Ureter (tissue), 1 donor: Measurements from ENCODE around the gene NRP1. TPM values are rescaled to one million over a fixed set of nuclear protein-coding genes. Genes with fewer than 3 reads are reported as not detected.

ENCODE experiments used
- DNase-seq: peaks from one replicate; pipeline ENCODE4 v3.0.0-alpha.2; 2020; ENCODE audit warnings: low spot score
- total RNA-seq: library from RNA; stranded (reverse); gene quantifications from one replicate; pipeline ENCODE4 v1.2.4, GENCODE V29; 2023
- donor health status: DM: yes; HTN: yes; CAD: no.

The NRP1 gene
- total RNA-seq, 1 donor from 2014 or later = 68.3 TPM

- no peak for DNase-seq
Measured at GRCh38 chr10:33349268-33349667, 14.8 kb upstream of the NRP1 start.

- no peak for DNase-seq
Measured at GRCh38 chr10:33347211-33347610, 12.7 kb upstream of the NRP1 start.

DNA sequence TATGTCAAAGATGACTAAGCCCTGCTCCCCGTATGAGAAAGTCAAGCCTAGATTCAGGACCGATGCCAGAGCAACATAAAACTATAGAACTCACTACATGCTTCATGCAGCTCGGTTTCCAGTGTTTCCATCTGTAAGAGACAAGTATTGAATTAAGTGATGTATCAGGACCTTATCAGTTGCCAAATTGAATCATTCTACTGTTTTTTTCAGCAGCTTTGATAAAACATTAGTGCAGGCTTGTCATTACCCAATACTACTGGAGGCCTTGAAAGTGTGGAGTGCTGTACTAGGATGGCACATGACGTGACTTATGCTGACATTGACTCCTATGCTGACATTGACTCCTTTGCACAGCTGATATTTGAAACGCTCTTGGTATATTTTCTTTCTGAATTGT lies 10.8 kb upstream of the NRP1 start:
- no peak for DNase-seq

DNA sequence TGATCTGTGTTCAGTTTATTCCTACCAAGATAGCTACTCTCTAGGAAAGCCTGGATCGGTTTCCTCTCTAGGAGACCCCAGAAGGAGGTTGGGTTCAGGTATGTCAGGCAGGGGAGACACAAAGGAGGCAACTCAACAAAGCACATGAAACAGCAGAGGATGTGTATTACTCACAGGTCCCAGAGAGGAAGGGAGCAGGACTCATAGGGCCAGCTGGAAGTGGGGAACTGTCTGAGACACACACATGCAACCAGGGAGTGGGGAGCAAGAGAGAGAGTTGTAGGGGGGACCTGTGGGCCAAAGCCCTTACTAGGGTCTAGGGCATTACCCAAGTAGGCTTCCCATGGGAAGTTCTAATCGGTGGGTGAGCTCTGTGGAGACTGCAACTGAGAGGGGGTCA lies 10.2 kb upstream of the NRP1 start:
- DNase-seq = no peak

DNA sequence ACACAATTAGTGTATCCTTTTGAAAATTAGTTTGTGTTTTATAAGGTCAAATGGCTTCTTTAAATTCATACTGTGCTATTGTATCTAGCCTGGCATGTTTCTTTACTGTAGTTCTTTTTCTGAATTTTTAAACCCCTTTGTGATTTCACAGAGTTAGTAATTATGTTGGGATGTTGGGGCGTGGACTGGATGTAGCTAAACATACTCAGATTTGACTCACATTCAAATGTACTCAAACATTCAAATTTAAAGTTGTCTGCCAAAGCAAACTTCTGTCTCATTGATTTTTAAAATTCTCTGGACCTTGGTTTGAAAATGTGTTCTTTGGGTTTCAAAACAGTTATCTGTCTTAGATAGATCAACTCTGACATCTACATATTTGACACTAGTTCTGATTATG lies 7.2 kb upstream of the NRP1 start:
- DNase-seq = no peak

DNA sequence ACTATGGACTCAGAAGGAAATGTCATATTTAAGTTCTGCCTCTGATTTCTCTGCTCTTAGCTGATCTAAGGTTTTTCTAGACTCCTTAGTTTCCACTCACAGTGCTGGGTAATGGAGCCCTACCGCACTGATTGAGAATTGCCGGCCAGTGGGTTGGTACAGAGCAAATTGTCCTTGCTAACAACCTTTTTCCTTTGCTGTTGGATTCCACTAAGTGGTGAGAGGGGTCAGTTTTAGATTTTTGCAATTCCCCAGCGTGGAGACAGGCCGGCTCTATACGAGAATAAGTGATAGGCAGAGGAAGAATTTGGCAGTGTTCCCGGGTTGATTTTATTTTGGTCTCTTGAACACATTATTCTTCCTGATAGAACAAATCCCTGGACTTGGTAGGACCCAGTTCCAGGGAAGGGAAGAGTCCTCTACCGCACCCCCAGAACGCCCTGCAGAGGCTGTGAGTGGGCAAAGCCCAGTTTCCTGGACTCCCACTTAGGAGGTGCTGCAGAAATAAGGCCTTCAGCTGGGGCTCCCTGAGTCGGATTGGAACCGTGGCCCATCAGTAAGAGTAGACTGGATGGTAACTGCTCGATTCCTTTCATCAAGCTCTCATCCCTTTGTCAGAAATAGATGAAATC lies 3.0 kb upstream of the NRP1 start:
- DNase-seq = peak; percentile 51

- DNase-seq = peak; percentile 58
Measured at GRCh38 chr10:33336582-33337325, 2.3 kb upstream of the NRP1 start.

GRCh38 chr10:33335801-33336581 lies 1.5 kb upstream of the NRP1 start:
- DNase-seq = peak; percentile 70

DNA sequence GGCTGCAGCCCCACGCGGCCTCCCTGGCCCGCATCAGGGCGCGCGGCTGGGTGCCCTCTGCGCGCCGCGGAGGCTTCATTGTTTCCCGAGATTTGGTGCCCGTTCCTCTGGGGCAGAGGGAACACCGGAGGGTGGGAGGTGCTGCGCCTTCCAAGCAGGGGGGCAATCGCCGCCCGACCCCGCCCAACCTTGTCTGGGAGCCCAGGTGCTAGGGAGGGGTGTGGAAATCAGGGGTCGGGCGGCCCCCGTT lies 1.0 kb upstream of the NRP1 start:
- no peak for DNase-seq

DNA sequence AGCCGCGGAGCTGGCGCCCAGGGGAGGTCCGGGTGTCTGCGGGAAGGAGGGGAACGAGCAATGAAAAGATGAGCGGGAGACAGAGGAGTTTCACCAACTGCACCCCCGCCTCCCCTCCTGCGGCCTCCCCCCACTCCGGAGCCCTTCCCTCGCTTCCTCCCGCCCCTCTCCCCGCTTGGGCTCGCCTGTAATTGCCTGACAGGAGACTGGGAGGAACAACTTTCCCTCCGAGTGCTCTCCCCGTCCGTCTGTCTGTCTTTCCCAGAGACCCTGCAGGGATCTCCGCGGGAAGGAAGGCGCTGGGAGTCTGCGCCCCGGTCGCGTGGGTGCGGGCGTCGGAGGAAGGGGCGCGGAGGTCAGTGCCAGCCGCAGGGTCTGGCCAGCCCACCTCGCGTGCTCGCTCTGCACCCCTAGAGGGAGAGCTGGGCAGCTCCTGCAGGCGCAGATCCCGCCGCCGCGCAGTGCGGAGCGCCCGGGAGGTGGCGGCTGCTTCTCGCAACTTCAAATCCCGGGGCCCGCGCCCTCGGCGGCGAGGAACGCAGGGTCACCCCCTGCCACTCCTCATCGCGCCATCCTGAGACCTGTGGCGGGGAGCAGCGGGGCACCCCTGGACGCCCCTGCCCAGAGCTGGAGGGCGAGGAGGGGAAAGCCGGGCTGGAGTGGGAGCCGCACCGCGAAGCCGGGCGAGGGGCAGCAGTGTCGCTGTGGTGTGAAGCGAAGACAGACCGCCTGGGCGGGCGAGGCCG lies 511 bp upstream of the NRP1 start:
- peak; percentile 78 for DNase-seq

- DNase-seq = no peak
Measured at GRCh38 chr10:33333260-33334101, 986 bp downstream of the NRP1 start.

GRCh38 chr10:33332183-33333065 lies 2.0 kb downstream of the NRP1 start:
- no peak for DNase-seq

DNA sequence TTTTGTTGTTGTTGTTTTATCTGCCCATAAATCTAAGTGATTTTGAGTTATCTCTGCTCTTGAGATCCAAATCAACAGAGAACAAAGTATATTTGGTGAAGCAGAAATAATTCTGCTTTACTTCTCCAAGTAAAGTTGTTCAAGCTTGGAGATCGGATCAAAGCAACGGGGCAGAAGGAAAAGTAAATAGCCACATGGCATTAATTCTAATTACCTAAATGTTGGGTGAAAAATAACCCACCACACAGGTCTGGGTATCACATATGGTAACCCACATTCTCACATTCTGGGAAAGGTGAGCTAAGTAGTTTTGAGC lies 3.1 kb downstream of the NRP1 start:
- DNase-seq = no peak

DNA sequence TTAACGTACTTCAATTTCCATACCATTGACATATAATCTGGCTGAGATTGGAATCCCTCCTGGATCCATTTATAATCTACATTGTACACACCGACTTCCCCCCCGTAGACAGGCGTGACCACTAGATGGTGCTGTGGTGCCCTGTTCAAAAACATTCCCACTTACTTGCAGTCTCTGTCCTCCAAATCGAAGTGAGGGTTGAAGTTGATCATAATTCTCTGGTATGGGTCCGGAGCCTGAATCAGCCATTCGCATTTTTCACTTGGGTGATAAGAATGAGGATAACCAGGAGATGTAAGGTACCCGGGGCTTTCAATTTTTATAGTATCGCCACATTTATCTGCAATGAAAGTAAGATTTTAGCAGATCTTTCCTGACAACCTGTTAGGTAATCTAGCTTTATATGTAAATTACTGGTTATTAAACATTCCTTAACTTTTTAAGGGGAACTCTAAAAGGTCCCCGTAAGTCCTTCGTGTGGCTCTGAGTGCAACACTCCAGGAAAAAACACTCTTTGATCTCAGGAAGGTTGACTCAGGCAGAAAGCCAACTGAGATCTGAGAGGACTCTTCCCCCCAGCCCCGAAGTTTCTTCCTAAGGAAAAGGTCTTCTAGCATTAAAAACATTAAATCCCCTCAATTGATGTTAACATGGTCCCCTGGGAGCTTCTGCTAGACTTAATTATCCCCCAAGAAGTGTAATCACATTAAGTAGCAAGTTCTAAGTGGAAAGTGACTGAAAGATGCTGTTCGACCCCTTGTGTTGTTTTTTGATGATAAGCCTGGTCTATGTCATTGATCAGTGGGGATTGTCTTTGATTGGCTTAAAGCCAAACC lies 3.7 kb downstream of the NRP1 start:
- peak; percentile 90 for DNase-seq

GRCh38 chr10:33329178-33329577 lies 5.3 kb downstream of the NRP1 start:
- DNase-seq = no peak

DNA sequence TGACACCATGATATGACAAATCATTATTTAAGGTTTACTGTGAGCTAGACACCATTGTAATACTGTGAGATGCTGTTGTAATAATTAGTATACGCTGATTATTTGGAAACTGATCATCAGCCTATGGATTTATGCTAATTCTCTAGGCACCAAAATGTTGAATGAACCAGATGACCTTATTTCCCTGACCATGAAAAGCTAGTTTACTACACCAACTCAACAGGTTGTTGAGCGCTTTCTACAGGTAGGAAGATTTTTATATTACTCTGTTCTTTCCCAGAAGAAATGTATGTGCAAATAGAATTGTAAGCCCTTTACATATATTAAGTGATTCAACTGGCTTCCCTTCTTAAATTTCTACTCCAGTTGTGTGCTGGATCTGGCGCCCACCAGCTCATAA lies 6.2 kb downstream of the NRP1 start:
- no peak for DNase-seq

DNA sequence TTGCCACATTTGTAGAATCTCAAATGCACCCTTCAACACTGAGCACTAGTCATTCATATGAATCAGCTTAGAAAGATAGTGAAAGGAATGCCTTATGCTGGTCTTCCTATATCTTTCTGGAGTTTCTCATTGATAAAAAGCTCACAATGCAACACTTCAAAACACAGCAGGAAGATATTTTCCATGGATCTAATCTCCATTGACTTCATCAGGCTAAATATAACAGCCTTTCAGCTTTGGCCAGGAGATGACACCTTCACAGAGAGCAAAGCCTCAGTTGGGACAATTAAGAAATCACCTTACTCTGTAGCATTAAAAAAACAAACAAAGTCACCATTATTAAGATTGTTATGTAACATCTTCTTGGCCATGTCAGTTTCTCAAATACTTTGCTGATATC lies 6.7 kb downstream of the NRP1 start:
- DNase-seq = no peak

GRCh38 chr10:33326933-33327332 lies 7.5 kb downstream of the NRP1 start:
- no peak for DNase-seq

DNA sequence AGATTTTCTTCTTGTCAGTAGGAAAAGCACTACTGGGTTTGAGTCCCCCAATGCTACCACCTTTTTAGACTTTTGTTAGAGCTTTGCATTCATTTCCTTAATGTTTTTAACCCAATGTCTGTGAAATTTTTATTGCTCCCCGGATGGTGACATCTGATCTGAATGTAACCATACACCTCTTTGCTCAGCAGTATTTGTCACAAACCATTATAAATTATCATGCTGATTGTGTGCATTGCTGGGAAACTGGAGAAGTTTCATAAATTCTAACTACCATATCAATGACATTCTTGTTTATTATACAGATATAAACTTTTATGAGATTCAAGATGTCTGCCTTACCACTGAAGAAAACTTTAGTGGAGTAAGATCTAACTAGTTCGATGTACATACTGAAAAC lies 8.5 kb downstream of the NRP1 start:
- no peak for DNase-seq

- no peak for DNase-seq
Measured at GRCh38 chr10:33323721-33324120, 10.7 kb downstream of the NRP1 start.
